Neural crest cell (in vitro differentiated cells): ENCODE results near the gene SLC22A7. TPM values are rescaled to one million over a fixed set of nuclear protein-coding genes. Genes with fewer than 3 reads are reported as not detected.

Experiments
- DNase-seq: peaks from one replicate; pipeline ENCODE4 v3.0.0; 2021; ENCODE audit warnings: low read depth, mixed read lengths, low spot score
- H3K27ac Mint-ChIP-seq: one replicate; pipeline ENCODE4 v1.8.0; 2021; ENCODE audit warnings: mild to moderate bottlenecking, mixed read lengths; ENCODE audit not compliant: unreplicated experiment
- H3K27me3 Mint-ChIP-seq: 2 replicates; pipeline ENCODE4 v1.8.0; 2021; ENCODE audit warnings: low read depth, mild to moderate bottlenecking, mixed read lengths
- H3K36me3 Mint-ChIP-seq: 2 replicates; pipeline ENCODE4 v1.8.0; 2021; ENCODE audit warnings: low read depth, mild to moderate bottlenecking, mixed read lengths
- H3K4me1 Mint-ChIP-seq: 2 replicates; pipeline ENCODE4 v1.8.0; 2021; ENCODE audit warnings: mixed read lengths
- H3K4me3 Mint-ChIP-seq: one replicate; pipeline ENCODE4 v1.8.0; 2021; ENCODE audit warnings: mild to moderate bottlenecking, mixed read lengths
- H3K9me3 Mint-ChIP-seq: 2 replicates; pipeline ENCODE4 v1.8.0; 2021; ENCODE audit warnings: mixed read lengths
- CTCF ChIP-seq: fragments of 200-600 bp; sonication (generic); conservative IDR thresholded peaks from 2 replicates; pipeline ENCODE4 v1.5.0; 2021; ENCODE audit warnings: antibody characterized with exemption, mild to moderate bottlenecking
- total RNA-seq: library from RNA; stranded (reverse); gene quantifications from 2 replicates; pipeline ENCODE4 v1.2.1, GENCODE V29; 2021

SLC22A7 gene
- total RNA-seq, 1 donor from 2014 or later, result 0.37 TPM

DNA sequence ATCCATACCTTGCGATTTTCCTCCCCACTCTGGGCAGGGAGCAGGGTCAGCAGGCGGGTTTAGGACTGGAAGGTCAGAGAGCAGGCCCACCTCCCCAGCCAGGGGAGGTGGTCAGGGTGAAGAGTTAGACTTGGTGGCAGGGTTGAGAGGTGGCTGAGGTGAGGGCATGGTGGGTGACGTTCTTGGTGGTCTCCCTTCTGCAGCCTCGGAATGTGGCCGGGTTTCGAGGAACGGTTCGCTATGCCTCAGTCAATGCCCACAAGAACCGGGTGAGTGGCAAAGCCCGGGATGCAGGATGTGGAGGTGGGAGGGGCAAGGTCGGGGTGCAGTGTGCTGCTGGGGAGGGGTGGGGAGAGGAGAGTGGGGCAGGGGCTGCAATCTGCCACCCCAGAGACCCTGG, 43.2 kb upstream of the SLC22A7 start:
- Mint-ChIP-seq H3K4me3 (no peak overlapping the region), H3K27ac (no peak overlapping the region), H3K9me3 (no peaks in the 10 kb centered on the region), H3K36me3 (no peaks in the 10 kb centered on the region), H3K27me3 (peaks cover 14% of the 10 kb centered on the region), H3K4me1 (peaks cover 14% of the 10 kb centered on the region)
- no peak for DNase-seq
- TF ChIP-seq CTCF, result no peak

DNA sequence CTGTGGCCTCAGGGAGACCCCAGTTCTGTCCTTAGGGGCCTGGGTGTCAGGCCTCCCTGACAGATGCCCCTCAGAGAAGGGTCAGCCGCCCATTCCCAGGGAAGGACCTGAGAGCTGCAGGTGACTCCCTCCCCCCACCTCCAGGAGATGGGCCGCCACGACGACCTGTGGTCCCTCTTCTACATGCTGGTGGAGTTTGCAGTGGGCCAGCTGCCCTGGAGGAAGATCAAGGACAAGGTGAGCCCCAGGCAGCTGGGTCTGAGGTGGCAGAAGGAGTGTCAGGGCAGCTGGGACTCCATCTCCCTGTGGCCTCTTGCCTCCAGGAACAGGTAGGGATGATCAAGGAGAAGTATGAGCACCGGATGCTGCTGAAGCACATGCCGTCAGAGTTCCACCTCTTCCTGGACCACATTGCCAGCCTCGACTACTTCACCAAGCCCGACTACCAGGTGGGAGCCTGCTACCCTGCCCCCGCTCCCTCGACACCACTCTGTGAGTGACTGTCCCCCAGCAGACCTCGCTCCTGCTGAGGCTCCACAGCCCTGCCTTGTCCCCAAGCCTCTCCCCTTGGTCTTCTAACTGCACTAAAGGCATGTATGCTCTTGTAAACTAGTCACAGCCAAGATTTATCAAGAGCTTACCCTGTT, 42.5 kb upstream of the SLC22A7 start:
- Mint-ChIP-seq H3K27me3 (peaks cover 14% of the 10 kb centered on the region), H3K27ac (no peak overlapping the region)

DNA sequence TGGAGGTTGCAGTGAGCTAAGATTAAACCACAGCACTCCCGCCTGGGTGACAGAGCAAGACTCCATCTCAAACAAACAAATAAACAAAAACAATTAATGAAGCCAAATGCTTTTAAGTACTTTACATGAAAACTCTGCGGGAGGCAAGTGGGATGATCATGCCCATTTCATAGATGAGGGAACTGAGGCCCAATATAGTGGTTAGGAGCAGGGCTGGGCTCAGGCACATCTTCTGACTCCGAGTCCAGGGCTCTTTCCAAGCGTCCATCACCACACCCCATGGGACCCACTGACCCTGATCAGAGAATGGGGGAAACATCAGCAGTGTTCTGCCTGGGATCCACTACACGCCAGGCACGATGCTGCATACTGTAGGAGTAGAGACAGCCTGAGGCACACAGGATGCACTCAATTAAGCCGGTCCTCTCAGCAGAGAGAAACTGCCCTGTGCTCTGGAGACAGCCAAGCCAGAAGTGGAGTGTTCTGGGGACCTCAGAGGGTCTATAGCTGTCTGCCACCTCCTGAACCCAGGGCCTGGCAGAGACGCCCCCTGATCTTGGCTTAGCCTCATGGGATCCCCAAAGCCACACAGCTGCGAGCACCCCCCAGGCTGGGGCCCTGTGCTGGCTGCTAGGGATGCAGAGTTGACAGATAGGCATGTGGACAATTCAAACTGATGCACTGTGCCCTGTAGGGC, 41.2 kb upstream of the SLC22A7 start:
- no peak for DNase-seq
- H3K27me3 Mint-ChIP-seq, result peaks cover 2% of the 10 kb centered on the region
- no peak overlapping the region for H3K4me3 Mint-ChIP-seq
- no peak for TF ChIP-seq CTCF
- no peaks in the 10 kb centered on the region for H3K9me3 Mint-ChIP-seq
- H3K4me1 Mint-ChIP-seq, result peaks cover 2% of the 10 kb centered on the region
- H3K27ac Mint-ChIP-seq, result no peak overlapping the region
- H3K36me3 Mint-ChIP-seq, result no peaks in the 10 kb centered on the region

More for the DNA sequence above, 42.5 kb upstream of the SLC22A7 start:
- Mint-ChIP-seq H3K9me3 (no peaks in the 10 kb centered on the region), H3K4me1 (peaks cover 14% of the 10 kb centered on the region), H3K4me3 (no peak overlapping the region), H3K36me3 (no peaks in the 10 kb centered on the region)
- TF ChIP-seq CTCF, result no peak
- DNase-seq, result no peak

GRCh38 chr6:43257367-43258145, 40.5 kb upstream of the SLC22A7 start:
- H3K9me3 Mint-ChIP-seq, result no peaks in the 10 kb centered on the region
- no peaks in the 10 kb centered on the region for H3K4me1 Mint-ChIP-seq
- no peak for DNase-seq
- H3K27me3 Mint-ChIP-seq, result no peaks in the 10 kb centered on the region
- H3K4me3 Mint-ChIP-seq, result no peak overlapping the region
- no peak for TF ChIP-seq CTCF
- H3K27ac Mint-ChIP-seq, result no peak overlapping the region
- no peaks in the 10 kb centered on the region for H3K36me3 Mint-ChIP-seq

- DNase-seq, result no peak
- Mint-ChIP-seq H3K4me3 (no peak overlapping the region), H3K9me3 (no peaks in the 10 kb centered on the region), H3K4me1 (no peaks in the 10 kb centered on the region), H3K27ac (no peak overlapping the region), H3K27me3 (no peaks in the 10 kb centered on the region), H3K36me3 (no peaks in the 10 kb centered on the region)
- no peak for TF ChIP-seq CTCF
Observed at GRCh38 chr6:43258180-43258579, 39.9 kb upstream of the SLC22A7 start.
